Activated gamma-delta T cell treated with anti-CD3 and anti-CD28 coated beads, Interleukin-2, amount 50 U/mL, for 16 hours (primary cell): Measurements from ENCODE around the gene FUOM.
"Not testable (repeated sequence)": the region's sequence is repeated elsewhere in the genome, so short reads cannot be mapped to it uniquely, and the experiment has no call there.

Source experiments
- DNase-seq: peaks from one replicate; pipeline ENCODE4 v3.0.0-alpha.2; 2020; ENCODE audit warnings: low read depth

Gene FUOM

GRCh38 chr10:133388236-133388972 lies 30.6 kb upstream of the FUOM start:
- DNase-seq, result no peak

- DNase-seq, result not testable (repeated sequence)
These were observed 29.1 kb upstream of the FUOM start for GRCh38 chr10:133386951-133387350.

- DNase-seq, result no peak
These were observed 27.4 kb upstream of the FUOM start for GRCh38 chr10:133385214-133385613.

- no peak for DNase-seq
These were observed 26.3 kb upstream of the FUOM start for GRCh38 chr10:133384071-133384470.

GRCh38 chr10:133383551-133383950 lies 25.7 kb upstream of the FUOM start:
- no peak for DNase-seq

- DNase-seq, result no peak
These were observed 23.2 kb upstream of the FUOM start for GRCh38 chr10:133381036-133381435.

- DNase-seq, result no peak
These were observed 22.2 kb upstream of the FUOM start for GRCh38 chr10:133379801-133380666.

- no peak for DNase-seq
These were observed 21.5 kb upstream of the FUOM start, which contains the start of gene PAOX for GRCh38 chr10:133379152-133379800. PAOX (plus strand) TSS chr10:133379262; CDS start chr10:133379317, 55 bp downstream.

- DNase-seq, result no peak
These were observed 20.7 kb upstream of the FUOM start for GRCh38 chr10:133378251-133379096.

- DNase-seq, result no peak
These were observed 20.0 kb upstream of the FUOM start for GRCh38 chr10:133377818-133378250.

- DNase-seq, result no peak
These were observed 19.4 kb upstream of the FUOM start for GRCh38 chr10:133377025-133377817.

- DNase-seq, result not testable (repeated sequence)
These were observed 18.4 kb upstream of the FUOM start for GRCh38 chr10:133376183-133376582.

- no peak for DNase-seq
These were observed 17.7 kb upstream of the FUOM start for GRCh38 chr10:133375357-133376115.

- DNase-seq, result peak; percentile 87
These were observed 15.6 kb upstream of the FUOM start, which contains the start of gene ECHS1 for GRCh38 chr10:133373174-133374090. ECHS1 (minus strand) TSS chr10:133373354; CDS start chr10:133373333, 21 bp downstream.

- DNase-seq, result no peak
These were observed 14.7 kb upstream of the FUOM start for GRCh38 chr10:133372507-133372906.

GRCh38 chr10:133370030-133370786 lies 12.4 kb upstream of the FUOM start:
- no peak for DNase-seq

GRCh38 chr10:133368153-133368552 lies 10.3 kb upstream of the FUOM start:
- DNase-seq, result no peak

- not testable (repeated sequence) for DNase-seq
These were observed 9.6 kb upstream of the FUOM start for GRCh38 chr10:133367461-133367860.
